OCI-LY3 (cell line): ENCODE data around the gene DTYMK.

Experiments
- CTCF ChIP-seq: fragments of 200-600, 300-600 bp; sonication (generic); IDR thresholded peaks from 2 replicates; pipeline ENCODE4 v1.5.1; 2014; ENCODE audit warnings: antibody characterized with exemption, low read length, low read depth
- EZH2phosphoT487 ChIP-seq: fragments of 200-600 bp; shearing (Covaris generic); IDR thresholded peaks from 2 replicates; pipeline ENCODE4 v1.6.1; 2018; ENCODE audit warnings: antibody characterized with exemption, mixed run types, low read depth

GRCh38 chr2:241695651-241696050 is 9.0 kb upstream of the DTYMK start:
- no peak for TF ChIP-seq EZH2phosphoT487
- TF ChIP-seq CTCF, result no peak
